ENCODE measurements around the gene DSG4.

The DSG4 gene

DNA sequence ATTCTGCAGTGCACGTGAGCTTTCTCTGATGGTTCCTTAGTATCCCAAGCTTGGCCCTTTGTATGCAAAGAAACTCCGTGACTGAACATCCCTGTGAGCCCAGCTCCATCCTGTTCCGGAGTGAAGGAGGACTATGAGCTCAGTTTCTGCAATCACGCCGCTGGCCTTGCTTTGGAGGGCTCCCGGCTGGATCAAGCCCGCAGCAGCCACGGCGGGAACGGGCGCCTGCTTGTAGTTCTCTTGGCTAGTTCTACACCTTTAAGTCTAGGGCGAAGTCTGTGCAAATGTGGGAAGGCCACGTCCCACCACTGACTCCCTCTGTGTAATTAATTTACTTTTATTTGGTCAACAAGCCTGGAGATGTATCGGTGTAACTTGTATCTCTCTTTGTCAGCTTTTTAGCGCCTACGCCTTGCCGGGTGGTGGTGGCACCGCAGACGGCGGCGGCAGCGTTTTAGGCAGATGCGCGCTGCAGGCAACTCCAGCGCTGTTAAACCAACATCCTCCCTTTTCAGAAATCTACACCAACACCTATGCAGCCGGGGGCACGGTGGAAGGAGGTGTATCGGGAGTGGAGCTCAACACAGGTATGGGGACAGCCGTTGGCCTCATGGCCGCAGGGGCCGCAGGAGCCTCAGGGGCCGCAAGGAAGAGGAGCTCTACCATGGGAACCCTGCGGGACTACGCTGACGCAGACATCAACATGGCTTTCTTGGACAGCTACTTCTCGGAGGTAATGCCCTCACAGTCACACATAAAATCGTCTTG, 34.3 kb downstream of the DSG4 start:
- DNase-seq = no peak

DNA sequence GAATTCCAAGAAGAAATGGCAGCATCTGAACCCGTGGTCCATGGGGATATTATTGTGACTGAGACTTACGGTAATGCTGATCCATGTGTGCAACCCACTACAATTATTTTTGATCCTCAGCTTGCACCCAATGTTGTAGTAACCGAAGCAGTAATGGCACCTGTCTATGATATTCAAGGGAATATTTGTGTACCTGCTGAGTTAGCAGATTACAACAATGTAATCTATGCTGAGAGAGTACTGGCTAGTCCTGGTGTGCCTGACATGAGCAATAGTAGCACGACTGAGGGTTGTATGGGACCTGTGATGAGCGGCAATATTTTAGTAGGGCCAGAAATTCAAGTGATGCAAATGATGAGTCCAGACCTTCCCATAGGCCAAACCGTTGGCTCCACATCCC, 36.6 kb downstream of the DSG4 start:
- DNase-seq = no peak

- DNase-seq = no peak
Measured at GRCh38 chr18:31417850-31418249, 41.3 kb downstream of the DSG4 start.

DNA sequence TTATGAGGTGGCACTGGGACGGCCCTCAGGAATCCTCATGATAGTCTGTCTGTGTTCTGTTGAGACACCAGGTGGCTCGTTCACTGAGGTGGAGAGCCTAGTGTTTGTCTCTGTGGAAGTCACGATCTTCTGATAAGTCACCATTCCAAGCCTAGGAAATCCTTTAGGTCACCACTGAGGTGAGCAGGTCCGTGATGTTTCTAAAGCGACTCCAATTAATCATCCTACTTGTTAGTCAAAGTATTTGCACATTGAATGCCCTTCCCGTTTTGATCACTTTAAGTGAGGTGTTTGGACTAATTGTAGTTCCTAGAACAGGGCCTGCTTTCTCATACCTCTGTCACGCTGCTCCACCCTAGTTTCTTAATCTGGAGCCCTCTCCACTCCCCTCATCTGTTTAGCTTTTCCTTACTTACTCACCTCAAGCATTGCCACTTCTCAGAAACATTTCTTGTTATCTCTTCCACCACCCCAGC, 42.9 kb downstream of the DSG4 start:
- DNase-seq = no peak

- no peak for DNase-seq
Measured at GRCh38 chr18:31420032-31420431, 43.5 kb downstream of the DSG4 start.

DNA sequence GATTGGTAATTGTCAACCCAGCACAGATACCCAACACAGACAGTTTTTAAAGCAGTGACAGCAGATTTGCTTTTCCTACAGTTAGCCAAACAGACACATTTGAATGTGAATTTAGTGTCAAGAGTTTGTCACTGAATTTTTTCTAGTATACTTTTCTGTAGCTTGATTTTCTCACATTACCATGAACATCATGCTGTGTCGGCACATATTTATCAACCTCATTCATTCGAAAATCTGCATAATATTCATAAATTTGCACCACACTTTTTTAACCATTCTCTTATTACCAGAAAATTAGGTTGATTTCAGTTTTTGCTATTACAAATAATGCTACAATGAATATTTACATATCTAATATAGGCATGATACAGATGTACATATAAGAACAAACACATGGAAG, 43.9 kb downstream of the DSG4 start:
- DNase-seq = no peak

DNA sequence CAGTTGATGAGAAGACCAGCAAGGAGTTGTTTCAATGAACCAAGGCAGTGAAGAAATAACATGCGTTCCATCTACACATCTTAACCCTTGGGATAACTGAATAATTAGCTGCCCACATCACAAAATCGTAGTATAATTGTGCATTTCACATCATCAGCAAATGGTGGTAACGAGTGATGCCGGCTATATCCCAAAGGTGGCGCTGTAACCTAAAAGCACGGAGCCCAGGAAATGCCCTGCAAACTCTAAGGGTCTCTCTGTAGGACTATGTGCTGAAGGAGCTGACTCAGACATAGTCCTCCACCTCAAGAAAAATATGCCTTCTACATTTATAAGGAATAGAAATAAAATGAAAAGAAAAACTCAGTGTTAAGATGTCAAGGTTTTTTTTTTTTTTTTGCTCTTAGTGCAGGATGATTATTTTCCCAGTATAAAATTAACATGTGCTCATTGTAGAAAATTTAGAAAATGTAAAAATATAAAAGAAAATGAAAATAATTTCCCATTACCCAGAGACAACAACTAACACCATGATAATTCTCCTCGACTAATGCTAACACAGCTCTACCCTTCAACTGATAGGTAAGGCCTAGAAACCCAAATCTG, 47.9 kb downstream of the DSG4 start:
- peak in 1 of 2 experiments; percentile 11 for DNase-seq

- DNase-seq = no peak
Measured at GRCh38 chr18:31426021-31426420, 49.4 kb downstream of the DSG4 start.

DNA sequence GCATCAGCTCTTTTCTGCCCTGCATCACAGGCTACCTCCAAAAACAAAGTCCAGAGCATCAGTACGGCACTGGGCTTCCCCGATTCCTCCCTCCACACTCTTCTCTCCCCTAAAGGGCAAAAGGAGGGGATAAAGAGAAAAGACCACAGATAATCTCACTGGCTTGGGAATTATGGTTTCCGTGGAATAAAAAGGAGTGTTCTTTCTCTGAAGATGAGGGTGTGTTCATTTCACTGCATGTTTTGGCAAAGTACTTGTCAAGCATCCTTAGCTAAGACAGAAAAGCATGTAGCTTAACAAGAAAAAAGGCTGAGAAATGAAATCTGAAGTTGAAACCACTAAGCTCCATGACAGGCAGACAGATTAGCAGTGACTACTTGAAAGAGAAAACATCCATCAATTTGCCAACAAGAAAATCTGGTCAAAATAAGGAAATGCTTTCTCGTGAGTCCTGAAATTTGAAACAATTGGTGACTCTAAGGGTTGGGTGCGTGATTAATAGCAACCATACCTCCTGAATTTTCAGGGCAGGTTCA, 50.4 kb downstream of the DSG4 start:
- DNase-seq = no peak

- no peak for DNase-seq
Measured at GRCh38 chr18:31428211-31428610, 51.6 kb downstream of the DSG4 start.

DNA sequence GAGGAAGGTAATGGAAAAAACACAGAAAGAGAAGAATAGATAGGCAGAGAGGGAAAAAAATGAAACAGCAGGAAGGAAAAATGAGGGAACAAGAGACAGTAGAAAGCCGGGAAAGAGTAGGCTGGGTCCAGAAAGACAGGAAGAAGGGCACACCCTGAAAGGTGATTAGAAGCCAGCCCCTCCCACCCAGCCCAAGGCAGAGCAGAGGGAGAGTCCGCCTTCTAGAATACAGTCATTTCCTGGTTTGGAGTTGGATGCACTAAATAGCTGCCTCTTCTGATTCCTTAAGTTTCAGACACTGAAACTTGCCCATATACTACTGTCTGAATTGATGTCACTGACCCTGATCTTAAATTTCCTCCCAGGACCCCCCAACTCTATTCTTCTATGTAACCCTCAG, 53.0 kb downstream of the DSG4 start:
- no peak for DNase-seq

GRCh38 chr18:31430072-31430471, 53.5 kb downstream of the DSG4 start:
- no peak for DNase-seq

DNA sequence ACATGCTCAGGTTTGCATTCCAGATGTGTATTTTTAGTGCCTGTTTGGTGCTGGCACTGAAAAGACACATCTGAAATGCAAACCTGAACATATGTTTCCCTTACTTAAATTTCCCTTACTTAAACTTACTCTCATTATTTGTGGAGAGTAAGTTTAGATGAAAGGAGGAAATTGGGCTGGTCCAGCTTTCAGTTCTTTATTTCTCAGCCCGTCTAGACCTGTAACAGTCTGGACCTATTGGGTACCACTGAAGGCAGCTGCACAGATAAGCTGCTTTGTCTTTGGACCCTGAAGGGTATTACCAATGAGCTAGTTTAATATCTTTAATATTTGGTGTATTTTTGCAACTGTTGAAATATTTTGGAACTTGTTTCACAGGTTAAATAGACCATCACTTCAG, 54.0 kb downstream of the DSG4 start:
- no peak for DNase-seq

DNA sequence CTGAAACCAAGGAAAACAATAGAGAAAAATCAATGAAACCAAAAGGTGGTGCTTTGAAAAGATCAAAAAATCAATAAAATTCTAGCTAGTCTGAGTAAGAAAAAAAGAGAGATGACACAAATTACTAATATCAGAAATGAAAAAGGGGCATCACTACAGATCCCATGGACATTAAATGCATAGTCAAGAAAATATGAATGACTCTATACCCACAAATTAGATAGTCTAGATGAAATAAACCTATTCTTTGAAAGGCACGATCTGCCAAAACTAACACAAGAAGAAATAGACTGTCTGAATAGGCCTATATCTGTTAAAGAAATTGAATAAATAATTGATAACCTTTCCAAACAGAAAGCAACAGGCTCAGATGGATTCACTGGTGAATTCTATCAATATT, 55.7 kb downstream of the DSG4 start:
- DNase-seq = no peak

DNA sequence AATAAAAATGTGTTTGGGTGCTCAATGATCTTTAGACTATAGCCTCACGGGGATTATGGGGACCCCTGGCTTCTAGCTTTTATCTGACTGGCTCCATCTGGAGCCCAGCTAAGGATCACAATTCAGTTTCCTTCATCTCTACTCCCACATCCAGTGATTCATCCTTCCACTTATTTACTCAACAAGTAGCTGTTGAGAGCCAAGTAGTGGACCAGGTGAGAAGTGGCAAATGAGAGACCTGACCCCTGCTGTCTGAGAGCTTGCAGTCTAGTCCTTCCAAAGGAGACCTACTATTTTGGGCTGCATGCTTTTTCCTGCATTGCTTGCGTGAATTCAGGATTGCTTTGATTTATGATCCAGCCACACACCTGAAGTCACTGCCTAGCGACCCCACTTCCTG, 60.2 kb downstream of the DSG4 start:
- DNase-seq = no peak

DNA sequence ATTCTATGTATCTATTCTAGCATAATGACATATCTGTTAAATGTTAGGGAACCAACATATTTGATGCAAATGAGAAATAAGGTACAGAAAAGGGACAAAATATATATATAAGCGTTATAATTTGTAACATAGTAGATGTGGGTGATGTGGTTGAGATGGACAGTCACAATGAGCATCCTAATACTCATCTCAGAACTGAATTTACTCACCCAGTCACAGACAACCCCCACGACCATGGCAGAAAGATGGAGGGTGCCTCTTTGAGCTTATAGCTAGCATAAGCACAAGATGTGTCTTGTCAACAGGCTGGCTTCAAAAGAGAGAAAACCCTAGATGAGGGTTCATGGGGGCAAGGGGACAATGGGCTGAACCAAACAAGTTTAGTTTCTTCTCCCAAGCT, 61.8 kb downstream of the DSG4 start:
- DNase-seq = no peak

GRCh38 chr18:31439807-31440325, 63.3 kb downstream of the DSG4 start:
- no peak for DNase-seq

DNA sequence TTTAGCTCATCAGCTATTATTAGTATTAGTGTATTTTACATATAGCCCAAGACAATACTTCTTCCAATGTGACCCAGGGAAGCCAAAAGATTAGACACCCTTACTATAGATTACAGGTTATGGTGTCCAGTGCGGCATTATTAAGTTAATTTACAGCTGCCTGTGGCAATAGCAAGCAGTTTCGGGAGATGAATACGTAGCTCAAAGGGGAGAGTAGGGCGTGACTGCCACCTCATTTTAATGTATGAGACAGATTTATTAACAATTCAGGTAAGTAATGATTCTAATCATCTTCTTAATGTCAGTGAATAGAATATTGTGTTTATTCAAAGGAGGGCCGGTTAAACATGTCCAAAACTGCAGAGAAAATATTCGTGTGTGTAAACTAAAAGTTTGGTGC, 64.2 kb downstream of the DSG4 start:
- DNase-seq = no peak

GRCh38 chr18:31441493-31441892, 64.9 kb downstream of the DSG4 start:
- no peak for DNase-seq

GRCh38 chr18:31444142-31444541, 67.6 kb downstream of the DSG4 start:
- DNase-seq = no peak

DNA sequence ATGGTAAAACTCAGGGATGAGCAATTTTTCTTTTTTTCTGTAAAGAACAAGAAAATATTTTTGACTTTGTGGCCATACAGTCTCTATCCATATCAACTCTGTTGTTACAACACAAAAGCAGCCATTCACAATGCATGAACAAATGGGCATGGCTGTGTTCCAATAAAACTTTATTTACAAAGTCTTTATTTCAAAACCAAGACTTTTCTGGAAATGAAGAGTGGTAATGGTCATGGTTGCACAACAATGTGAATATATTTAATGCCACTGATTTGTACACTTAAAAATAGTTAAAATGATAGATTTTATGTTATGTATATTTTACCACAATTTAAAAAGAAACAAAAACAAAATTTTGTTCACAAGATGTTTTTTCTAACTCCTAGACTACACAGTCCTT, 69.3 kb downstream of the DSG4 start:
- DNase-seq = no peak

GRCh38 chr18:31446854-31447253, 70.3 kb downstream of the DSG4 start:
- DNase-seq = no peak

DNA sequence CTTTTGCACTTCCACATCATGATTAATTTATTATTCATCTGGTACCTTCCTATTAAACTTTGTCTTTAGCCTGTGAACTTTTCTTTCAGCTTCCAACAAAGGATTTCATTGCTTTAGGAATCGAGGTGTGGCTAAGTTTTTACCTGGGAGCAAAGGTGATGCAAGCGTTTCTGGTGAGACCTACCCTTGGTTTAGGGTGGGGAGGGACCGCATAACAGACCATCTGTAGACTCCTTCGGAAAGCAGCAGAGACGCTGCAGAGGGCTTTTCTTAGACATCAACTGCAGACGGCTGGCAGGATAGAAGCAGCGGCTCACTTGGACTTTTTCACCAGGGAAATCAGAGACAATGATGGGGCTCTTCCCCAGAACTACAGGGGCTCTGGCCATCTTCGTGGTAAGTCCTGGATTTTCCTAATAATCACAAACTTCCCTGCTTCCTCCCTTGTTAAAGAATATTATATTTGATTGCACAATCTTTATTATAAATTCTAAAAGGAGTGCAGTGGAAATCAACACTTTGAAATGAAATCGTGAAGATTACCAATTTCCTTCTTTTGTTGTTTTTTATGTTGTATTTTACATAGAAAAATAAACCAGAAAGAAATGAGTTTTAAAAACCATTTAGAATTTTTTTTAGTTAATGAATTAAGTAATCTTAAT, 71.1 kb downstream of the DSG4 start, which contains the start of gene DSG3:
Gene DSG3, plus strand, starts transcription at position 212 of the 662 bp plus-strand sequence. Its CDS starts 137 bp downstream, at position 349.
- DNase-seq = no peak

- DNase-seq = no peak
Measured at GRCh38 chr18:31450409-31450808, 73.8 kb downstream of the DSG4 start.
